Omental fat pad (tissue), 4 donors: ENCODE results near the gene OR5F1. TPM values are rescaled to one million over a fixed set of nuclear protein-coding genes. Genes with fewer than 3 reads are reported as not detected.

ENCODE experiments used
- ATAC-seq: fragments of 150-250 bp; one replicate; pipeline ENCODE4 v1.9.1; 2016; ENCODE audit warnings: mild to moderate bottlenecking, moderate library complexity; ENCODE audit not compliant: low FRiP score
- DNase-seq: peaks from one replicate; pipeline ENCODE4 v3.0.0-alpha.2; 2019; ENCODE audit warnings: low spot score
- total RNA-seq, 4 donors: library from RNA; depleted of rRNA; stranded (reverse); fragments of >200 nt; gene quantifications; one replicate each; pipeline ENCODE4 v1.1.0, GENCODE V29; 2016
- TF ChIP-seq, protein P1 (sequence below), 3 donors: fragments of 450-650 bp; IDR thresholded peaks; one replicate each; pipeline ENCODE4 v1.5.1; 2016 to 2017; ENCODE audit warnings: antibody characterized with exemption in 3 of 3, mild to moderate bottlenecking in 3 of 3, moderate library complexity in 2 of 3

OR5F1 gene
- not detected for total RNA-seq

- TF ChIP-seq, protein P1, sequence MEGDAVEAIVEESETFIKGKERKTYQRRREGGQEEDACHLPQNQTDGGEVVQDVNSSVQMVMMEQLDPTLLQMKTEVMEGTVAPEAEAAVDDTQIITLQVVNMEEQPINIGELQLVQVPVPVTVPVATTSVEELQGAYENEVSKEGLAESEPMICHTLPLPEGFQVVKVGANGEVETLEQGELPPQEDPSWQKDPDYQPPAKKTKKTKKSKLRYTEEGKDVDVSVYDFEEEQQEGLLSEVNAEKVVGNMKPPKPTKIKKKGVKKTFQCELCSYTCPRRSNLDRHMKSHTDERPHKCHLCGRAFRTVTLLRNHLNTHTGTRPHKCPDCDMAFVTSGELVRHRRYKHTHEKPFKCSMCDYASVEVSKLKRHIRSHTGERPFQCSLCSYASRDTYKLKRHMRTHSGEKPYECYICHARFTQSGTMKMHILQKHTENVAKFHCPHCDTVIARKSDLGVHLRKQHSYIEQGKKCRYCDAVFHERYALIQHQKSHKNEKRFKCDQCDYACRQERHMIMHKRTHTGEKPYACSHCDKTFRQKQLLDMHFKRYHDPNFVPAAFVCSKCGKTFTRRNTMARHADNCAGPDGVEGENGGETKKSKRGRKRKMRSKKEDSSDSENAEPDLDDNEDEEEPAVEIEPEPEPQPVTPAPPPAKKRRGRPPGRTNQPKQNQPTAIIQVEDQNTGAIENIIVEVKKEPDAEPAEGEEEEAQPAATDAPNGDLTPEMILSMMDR (IDR thresholded peaks at IDR 0.05) = no peak
- DNase-seq (no peak), ATAC-seq (no peak)
Measured at GRCh38 chr11:55994525-55994924, at the start of gene OR5F1. OR5F1 (minus strand) TSS chr11:55994625; CDS start chr11:55994625, 0 bp downstream.

- TF ChIP-seq, protein P1 (IDR thresholded peaks at IDR 0.05) = no peak
- ATAC-seq (no peak), DNase-seq (no peak)
Measured at GRCh38 chr11:56027354-56027753, 32.9 kb upstream of the OR5F1 start, which contains the start of gene OR5AS1. OR5AS1 (plus strand) TSS chr11:56027654; CDS start chr11:56030419, 2,765 bp downstream.

GRCh38 chr11:56013805-56014204, 19.4 kb upstream of the OR5F1 start:
- no peak for DNase-seq
- no peak for ATAC-seq
- TF ChIP-seq, protein P1 (IDR thresholded peaks at IDR 0.05) = no peak

DNA sequence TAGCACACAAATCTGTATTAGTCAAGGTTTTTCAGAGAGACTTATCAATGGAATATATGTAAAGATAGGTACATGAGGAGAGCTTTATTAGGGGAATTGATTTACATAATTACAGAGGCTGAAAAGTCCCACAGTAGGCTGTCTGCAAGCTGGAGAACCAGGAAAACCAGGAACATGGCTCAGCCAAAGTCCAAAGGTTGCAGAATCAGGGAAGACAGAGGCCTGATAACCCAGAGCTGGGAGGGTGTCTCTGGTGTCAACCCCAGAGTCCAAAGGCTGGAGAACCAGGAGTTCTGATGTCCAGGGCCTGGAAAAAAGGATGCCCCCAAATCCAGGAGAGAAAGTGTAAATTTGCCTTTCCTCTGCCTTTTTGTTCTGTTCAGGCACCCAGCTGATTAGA, 16.3 kb upstream of the OR5F1 start:
- no peak for DNase-seq
- TF ChIP-seq, protein P1 (IDR thresholded peaks at IDR 0.05) = no peak
- ATAC-seq = no peak

GRCh38 chr11:55970935-55971334, 23.5 kb downstream of the OR5F1 start:
- ATAC-seq = no peak
- DNase-seq = no peak
- TF ChIP-seq, protein P1 (IDR thresholded peaks at IDR 0.05) = no peak

GRCh38 chr11:55969845-55970244, 24.6 kb downstream of the OR5F1 start, which contains the start of gene OR10AG1:
OR10AG1 (minus strand) TSS chr11:55969945; CDS start chr11:55969907, 38 bp downstream.
- DNase-seq = no peak
- no peak for ATAC-seq

DNA sequence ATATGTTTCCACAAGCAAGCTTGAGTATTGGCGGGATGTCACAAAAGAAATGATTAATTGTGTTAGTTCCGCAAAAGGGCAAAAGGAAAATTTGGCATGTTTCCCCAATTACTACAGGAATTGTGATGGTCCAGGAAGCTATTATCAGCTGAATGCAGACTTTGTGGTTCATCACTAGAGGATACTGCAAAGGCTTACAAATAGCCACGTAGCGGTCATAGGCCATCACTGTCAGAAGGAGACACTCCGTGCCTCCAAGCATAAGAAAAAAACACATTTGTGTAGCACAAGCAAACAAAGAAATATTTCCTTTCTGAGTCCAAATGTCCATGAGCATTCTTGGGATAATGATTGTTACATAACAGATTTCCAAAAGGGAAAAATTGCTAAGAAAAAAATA, 26.5 kb downstream of the OR5F1 start:
- ATAC-seq (no peak), DNase-seq (no peak)
- TF ChIP-seq, protein P1 (IDR thresholded peaks at IDR 0.05) = no peak

More at GRCh38 chr11:55969845-55970244, 24.6 kb downstream of the OR5F1 start, which contains the start of gene OR10AG1:
- TF ChIP-seq, protein P1 (IDR thresholded peaks at IDR 0.05) = no peak
